GM19351 (cell line): ENCODE results near the gene KRT38.
"Not testable (repeated sequence)": the region's sequence is repeated elsewhere in the genome, so short reads cannot be mapped to it uniquely, and the experiment has no call there.

Source experiments
- ATAC-seq: cut with Tn5 transposase; IDR thresholded peaks from one replicate; pipeline ENCODE4 v1.9.1; 2021; ENCODE audit warnings: mild to moderate bottlenecking, moderate library complexity; ENCODE audit not compliant: unreplicated experiment

KRT38 gene

DNA sequence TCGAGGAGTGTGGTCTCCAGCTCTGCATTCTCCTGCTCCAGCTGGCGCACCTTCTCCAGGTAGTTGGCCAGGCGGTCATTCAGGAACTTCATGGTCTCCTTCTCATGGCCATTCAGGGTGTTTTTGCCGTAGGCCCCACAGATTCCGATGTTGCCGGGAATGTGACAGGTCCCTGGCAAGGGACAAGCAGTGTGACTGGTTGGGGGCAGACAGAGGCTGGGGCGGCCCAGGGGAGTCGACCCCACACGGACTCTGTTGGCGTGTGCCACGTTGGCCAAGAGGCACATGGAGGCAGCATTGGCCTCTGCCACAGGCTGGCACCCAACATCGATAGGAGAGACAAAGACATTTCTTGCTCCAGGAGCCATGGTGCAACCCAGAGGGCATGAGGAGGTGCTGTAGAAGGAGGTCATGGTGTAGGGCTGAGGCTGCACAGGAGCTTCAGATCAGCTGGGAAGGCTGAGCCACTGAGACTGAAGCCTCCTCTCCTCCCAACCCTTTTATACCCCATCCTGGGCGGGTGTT lies 16.6 kb downstream of the KRT38 start, which contains the start of gene KRT37:
Gene KRT37, minus strand, starts transcription at position 475 of the 525 bp plus-strand sequence. Its CDS starts 62 bp downstream, at position 413.
- ATAC-seq = no peak

DNA sequence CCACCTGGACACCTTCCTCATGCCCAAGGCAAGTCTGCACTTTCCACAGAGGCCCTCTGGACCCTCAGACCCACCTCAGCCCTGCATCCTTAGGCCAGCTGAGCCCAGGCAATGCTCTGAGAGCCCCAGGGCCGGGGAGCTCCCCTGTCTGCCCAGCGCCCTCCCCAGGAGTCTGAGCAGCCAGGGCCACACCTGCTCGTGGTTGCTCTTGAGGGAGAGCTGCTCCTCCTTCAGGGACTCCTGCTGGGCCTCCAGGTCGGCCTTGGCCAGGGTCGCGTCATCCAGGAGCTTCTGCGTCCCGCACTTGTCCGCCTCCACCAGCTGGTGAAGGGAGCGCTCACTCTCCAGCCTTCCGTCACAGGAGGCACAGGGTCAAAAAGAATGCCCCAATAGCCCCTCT lies 18.2 kb downstream of the KRT38 start:
- not testable (repeated sequence) for ATAC-seq

DNA sequence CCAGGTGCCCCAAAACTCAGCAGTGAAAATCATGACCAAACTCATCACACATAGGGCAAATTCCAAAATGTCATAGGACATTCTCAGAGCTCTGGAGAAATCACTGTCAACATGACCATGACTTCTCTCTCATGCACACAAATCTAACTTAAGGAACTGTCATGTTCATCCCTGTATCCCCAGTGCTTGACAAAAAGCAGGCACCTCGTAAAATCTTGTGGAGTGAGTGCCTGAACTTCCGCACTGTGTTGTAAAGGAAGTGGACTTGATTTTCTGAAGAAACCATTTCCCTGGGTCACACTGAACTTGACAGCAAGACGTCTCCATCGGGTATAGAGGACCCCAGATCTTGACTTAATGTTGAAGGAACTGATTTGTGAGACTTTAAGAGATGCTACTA lies 19.2 kb downstream of the KRT38 start:
- no peak for ATAC-seq

DNA sequence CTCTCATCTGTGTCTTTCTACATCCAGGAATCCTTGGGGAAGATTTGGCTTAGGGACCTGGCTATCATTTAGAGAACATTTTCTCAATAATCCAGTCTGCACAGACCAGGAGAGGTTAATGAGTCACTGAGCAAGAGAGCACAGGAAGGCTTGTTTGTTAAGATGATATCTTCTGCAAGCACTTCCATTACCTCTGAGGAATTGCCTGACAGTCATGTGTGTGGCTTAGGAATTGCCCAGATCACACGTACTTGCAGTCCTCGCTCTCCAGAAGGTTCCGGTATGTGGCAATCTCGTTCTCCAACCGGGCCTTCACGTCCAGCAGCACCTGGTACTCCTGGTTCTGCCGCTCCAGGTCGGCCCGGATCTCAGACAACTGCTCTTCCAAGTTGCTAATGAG lies 19.7 kb downstream of the KRT38 start:
- no peak for ATAC-seq

DNA sequence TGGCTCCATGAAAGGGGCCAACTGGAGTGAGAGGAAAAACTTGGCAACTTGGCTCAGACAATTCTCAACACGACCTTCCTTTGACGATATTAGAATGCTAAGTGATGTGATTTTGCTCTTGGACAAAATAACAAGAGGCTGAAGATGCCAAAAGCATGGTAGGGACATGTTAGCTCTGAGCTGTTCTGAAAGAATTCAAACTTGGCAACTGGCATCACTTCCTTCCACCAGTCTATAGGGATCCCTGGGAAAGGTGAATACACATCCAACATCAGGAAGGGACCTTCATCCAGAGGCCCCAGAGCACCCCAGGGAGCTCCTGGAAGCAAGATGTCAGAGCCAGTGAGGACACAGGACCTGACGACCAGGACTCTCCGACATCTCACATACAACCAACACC lies 20.6 kb downstream of the KRT38 start:
- ATAC-seq = no peak

DNA sequence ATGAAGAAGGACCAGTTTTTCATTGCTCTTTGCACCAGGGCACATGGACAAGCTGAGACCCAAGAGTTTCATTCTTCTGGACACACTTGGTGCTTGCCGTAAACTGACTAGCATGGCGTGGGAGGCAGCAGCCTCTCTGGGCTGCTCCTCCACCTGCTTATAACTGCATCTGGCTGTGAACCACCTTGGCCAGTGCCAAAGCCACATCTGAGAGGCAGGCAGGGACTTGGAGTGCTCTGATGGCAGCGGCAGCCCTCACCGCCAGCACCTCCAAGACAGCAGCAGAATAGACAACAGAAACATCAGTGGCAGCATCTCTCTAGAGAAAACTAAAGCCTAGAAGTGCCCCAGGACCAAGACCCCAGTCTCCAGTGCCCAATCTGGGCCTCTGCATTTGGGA lies 21.1 kb downstream of the KRT38 start:
- ATAC-seq = no peak

DNA sequence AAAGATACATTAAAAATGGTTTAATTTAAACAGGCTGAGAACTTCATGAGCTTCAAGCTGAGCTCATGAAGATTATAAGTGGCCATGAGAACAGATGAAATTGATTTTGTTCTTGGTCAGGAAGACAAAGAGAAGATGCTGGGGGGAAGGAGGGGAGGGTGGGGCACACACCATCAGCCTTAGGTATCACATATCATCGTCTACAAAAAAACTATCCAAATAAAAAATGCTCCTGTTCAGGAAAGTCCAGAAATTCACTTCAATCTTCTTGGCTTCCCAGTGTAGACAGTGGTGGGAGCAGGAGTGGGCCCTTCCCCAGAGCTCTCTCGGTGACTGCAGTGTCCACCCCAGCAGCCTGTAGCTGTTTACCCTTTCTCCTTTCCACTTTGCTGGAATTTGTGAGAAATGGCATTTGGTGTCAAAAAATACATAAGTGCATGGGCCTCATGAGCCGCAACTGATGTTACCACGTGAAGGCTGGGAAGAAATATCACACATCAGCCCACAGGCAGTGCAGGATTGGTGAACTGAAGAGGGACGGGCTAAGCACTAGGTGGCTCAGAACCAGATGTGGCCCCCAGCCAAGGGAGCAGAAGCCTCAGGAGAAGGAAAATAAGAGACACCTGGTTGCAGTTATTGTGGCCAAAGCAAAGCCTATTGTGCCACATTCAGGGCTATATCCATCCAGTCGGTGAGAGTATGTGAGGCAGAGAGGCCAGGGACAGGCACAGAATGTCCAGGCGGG lies 22.5 kb downstream of the KRT38 start:
- no peak for ATAC-seq

DNA sequence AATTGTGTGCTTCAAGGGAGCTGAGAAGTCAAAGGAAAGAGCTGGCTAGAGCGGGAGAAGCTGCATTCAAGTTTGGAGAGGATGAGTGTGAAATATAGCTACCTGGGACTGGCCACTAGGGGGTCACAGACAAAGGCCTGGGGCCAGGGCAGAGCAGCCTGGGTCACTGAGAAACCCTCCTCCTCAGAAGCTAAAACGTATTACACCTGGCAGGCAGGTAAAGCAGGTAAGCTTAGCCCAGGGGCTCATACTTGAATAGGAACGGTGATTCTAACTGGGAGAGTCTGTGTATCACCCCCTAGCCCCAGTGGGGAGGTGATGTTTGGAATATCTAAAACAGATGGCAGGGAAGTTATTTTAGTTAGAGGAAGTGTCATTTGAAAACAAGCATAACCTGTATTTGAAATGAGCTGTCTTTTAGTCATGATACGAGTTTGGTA lies 23.2 kb downstream of the KRT38 start:
- ATAC-seq = no peak

DNA sequence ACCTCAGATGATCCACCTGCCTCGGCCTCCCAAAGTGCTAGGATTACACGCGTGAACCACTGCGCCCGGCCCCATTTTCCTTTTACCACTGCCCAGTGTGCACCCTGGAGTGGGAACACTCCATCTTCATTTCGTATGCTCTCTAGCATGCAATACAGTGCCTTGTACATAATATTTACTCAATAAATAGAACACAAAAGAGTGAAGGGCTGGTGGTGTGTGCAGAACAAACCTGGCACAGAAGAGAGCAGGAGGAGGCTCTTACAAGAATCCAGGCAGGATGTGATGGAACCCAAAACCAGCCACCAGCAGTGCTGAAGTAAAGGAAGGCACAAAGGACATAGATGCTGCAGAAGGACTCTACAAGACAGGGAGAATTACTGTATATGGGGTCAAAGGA lies 23.7 kb downstream of the KRT38 start:
- ATAC-seq = no peak

DNA sequence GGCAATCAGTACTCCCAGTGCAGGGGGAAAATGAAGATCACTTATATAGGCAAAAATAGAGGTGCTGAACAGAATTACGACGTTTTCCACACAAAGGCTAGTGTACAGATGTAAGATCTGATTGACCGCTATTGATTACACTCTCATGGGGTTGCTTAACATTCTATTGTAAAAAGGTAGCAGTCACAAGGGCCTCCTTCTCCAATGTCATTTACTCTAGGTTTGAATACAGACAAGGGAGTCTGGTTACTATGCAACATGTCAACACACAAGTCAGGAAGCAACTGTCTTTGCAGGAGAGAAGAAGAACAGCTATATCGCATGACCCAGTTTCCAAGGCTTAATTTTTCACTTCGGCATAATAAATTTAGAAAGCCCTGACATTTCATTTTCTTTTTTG lies 24.3 kb downstream of the KRT38 start:
- ATAC-seq = no peak

DNA sequence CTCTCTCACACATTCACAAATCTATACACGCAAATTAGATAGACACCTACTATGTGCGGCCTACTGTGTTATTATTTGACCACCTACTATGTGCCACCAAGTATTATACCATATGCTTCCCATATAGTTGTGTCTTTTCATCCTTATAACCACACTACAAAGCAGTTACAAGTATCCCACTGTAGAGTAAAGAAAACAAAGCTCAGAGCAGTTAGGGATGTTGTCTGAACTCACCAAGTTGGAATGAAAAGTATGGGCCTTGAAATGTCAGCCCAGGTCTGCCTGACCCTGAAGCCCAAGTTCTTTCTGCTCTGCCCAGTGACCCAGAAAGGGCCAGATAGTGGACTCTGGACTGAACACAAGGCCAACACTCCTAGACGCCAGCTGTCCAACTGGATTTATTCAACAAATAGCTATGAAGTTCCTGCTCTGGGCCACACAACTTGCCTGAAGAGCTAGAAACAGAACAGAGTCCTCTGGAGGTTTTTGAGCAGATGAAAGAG lies 24.9 kb downstream of the KRT38 start:
- ATAC-seq = no peak

DNA sequence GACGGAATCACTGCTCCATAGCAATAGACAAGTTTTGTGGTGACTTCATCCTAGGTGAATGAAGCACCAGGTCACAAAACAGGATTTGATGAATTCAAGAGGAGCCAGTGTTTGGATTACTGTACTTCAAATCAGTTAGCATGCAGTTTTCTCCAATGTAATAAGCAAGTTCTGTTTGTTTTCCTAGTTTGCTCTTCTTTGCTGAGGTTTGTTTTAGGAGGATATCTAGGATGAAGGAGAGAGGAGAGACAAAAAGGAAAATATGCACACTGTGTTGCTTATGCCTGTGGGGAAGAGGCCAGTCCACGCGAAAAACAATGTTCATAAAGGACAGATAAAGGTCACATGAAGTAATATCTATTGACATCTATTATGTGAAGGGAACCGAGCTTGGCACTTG lies 25.4 kb downstream of the KRT38 start:
- ATAC-seq = no peak

DNA sequence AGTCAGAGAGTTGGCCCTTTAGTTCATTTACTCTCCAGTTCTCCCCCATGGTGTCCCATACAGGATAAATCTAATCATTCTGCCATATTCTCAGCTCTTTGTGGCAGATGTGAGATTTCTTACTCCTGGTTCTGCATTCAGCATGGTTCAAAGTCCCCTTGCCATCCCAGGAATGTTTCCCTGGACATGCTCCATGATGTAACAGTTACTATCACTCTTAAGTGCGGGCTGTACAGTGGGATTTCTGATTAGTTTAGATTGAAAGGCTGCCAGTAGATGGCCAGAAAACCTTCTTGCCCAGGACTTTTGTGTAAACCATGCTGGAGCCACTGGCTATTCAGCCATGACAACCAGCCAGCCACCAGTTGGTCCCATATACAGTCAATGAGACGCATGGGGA lies 26.8 kb downstream of the KRT38 start:
- ATAC-seq = no peak

DNA sequence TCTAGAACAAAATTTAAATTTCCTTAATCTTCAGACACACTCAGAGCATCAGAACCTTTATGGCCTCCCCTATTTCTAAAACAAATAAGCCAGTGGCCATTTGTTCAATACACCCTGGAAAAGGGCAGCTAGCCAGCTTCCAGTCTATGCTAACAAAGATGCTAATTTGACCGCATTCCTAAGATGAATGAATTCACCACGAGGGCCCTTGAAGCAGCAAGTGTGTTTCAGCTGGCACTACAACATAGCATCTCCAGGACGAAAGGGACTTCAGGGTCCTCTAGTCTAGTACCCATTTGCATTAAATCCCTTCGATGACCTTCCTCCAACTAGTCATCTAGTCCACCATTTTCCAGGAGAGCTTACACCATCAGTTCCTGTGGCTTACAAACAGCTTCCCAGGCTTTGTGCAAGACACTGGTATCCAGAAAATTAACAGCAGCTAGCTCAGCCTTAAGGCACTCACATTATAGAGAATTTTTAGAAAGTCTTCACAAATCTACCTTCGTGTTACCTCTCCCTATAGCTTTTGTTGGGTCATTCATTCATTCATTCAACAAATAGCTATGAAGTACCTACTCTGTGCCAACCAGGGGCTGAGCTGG lies 27.3 kb downstream of the KRT38 start:
- ATAC-seq = no peak

DNA sequence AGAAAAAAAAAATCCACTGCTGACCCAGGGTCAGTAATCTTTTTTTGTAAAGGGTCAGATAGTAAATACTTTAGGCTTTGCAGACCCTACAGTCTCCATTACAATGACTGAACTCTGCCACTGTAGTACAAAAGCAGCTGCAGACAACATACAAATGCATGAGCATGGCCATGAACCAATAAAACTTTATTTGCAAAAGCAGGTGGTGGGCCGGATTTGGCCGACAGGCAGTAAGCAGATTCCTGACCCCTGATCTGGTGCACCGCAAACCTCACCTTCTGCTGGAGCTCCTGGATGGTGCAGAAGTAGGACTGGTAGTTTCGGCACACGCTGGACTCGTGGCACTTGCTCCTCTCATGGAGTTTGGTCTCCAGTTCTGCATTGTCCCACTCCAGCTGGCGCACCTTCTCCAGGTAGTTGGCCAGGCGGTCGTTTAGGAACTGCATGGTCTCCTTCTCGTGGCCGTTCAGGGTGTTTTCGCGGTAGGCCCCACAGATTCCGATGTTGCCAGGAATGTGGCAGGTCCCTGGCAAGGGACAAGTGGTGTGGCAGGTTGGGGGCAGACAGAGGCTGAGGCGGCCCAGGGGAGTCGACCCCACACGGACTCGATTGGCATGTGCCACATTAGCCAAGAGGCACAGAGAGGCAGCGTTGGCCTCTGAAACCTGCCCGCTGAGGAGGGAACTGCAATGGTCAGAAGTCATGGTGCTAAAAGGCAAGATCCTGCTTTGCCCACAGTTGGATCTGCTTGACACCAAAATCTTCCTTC lies 29.5 kb downstream of the KRT38 start:
- no peak for ATAC-seq

DNA sequence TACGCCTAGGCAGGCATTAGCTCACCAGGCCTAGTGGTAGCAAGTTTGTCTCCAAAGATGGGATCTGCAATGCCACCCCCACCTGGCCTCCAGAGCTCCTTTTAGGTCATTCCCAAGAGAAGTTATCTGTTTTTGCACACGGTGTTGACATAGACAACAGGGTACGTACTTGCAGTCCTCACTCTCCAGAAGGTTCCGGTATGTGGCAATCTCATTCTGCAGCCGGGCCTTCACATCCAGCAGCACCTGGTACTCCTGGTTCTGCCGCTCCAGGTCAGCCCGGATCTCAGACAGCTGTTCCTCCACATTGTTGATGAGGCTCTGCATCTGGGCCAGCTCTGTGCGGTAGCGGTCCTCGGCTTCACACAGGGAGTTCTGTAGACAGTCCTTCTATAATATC lies 33.6 kb downstream of the KRT38 start:
- no peak for ATAC-seq

DNA sequence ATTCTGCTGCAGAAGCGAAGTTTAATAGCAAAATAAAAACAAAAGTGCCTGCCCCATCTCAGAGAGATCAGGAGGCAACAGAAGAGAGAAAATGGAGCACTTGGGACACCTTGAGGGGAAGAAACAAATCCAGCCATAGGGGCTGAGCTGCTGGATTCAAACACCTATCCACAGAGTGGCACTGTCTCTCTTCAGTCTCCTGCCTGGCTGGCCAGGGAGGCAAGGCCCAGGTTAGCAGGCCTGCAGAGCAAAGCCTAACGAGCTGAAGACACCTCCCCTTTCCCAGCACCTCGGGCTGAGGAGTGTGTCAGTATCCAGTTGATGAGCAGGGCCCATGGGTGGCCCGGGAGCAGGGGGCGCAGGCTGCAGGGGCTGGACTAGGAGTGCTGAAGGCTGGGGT lies 34.6 kb downstream of the KRT38 start:
- ATAC-seq = no peak

DNA sequence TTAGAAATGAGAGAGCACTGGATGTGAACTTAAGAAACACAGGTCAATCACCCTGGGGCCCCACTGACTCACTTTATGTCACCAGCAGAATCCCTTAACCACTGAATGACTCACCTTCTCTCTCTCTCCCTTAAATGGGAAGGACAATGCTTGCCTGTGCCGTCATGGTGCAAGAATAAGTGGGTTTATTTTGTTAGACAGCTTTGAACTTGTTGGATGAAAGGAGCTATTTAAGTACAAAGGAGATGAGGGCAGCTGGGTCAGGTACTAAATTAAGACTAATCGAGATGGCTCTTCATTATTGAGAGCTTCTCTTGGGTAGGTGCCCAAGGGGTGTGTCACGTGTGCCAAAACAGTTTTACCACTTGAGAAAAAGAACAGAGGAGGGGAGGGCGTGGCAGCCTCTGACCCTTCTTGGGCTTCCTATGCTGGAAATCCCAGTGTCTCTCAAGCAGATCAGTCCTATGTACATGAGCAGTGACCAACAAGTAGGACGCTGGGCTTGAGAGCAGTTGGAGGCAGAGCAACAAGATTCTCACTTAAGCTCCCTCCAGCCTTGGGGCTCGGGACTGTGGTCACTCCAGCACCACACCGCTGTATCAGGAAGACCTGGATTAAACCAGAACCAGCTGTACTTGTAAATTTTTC lies 36.6 kb downstream of the KRT38 start:
- no peak for ATAC-seq

DNA sequence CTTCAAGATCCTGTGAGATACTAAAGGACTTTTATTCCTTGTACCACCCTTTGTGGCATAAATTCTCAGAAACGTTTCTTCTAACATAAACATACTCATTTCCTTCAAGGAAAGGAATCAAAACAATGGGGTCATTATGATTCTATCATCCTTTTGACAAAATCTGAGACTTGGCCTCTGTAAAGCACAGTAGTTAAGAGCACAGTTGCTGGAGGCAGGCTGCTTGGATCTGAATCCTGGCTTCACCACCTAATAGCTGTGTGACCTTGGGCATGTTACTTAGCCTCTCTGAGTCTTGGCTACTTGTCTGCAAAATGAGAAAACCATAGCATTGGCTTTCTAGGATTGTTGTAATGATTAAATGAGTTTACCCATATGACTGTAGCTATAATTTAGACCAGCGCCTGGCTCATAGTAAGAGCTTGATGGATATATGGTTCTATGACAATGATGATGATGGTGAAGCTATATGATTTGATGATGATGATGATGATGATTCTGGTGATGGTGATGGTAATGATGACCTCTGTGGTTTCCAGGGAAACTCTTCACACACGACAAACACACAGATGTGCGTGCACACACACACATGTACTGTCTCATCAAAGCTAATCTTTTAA lies 37.3 kb downstream of the KRT38 start:
- no peak for ATAC-seq

DNA sequence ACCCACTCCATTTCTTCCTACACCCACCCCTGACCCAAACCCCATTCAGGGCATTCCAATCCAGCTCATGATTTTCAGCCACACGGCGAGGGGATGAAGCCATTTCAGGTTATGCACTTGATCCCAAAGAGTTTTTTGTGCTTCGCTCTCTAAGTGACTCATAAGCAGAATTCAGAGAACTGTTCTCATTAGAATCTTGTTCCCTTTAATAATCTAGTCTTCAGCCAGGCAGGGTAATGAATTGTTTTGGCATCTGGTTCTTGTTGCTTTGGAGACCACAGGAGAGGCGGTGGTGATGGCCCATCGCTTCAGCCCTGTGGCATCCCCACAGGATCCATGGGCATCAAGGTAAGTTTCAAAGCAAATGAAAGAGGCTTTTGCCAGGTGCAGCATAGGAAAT lies 38.6 kb downstream of the KRT38 start:
- no peak for ATAC-seq
